HEK293 (cell line): ENCODE data around the gene SEC24C.

Experiments
- BCL11A ChIP-seq: fragments of 450-650 bp; formaldehyde crosslinking; IDR thresholded peaks from 2 replicates; pipeline ENCODE4 v1.5.1; 2016; ENCODE audit warnings: low read depth, missing biosample characterization, missing genetic modification characterization
- GLIS1 ChIP-seq: fragments of 450-650 bp; formaldehyde crosslinking; IDR thresholded peaks from 2 replicates; pipeline ENCODE4 v1.5.1; 2016; ENCODE audit warnings: missing biosample characterization, missing genetic modification characterization
- KLF8 ChIP-seq: fragments of 450-650 bp; formaldehyde crosslinking; IDR thresholded peaks from 2 replicates; pipeline ENCODE4 v1.5.1; 2016; ENCODE audit warnings: missing biosample characterization, missing genetic modification characterization
- MYNN ChIP-seq: fragments of 450-650 bp; formaldehyde crosslinking; IDR thresholded peaks from 2 replicates; pipeline ENCODE4 v1.5.1; 2016; ENCODE audit warnings: missing biosample characterization, missing genetic modification characterization, borderline replicate concordance
- OSR2 ChIP-seq: fragments of 450-650 bp; formaldehyde crosslinking; IDR thresholded peaks from 2 replicates; pipeline ENCODE4 v1.5.1; 2016; ENCODE audit warnings: missing biosample characterization, missing genetic modification characterization
- RBAK ChIP-seq: fragments of 450-650 bp; formaldehyde crosslinking; IDR thresholded peaks from 2 replicates; pipeline ENCODE4 v1.5.1; 2016; ENCODE audit warnings: missing biosample characterization, missing genetic modification characterization
- SP3 ChIP-seq: fragments of 450-650 bp; formaldehyde crosslinking; IDR thresholded peaks from 2 replicates; pipeline ENCODE4 v1.5.1; 2016; ENCODE audit warnings: missing biosample characterization, missing genetic modification characterization
- ZBTB7A ChIP-seq: fragments of 450-650 bp; formaldehyde crosslinking; IDR thresholded peaks from 2 replicates; pipeline ENCODE4 v1.5.1; 2016; ENCODE audit warnings: low read depth, missing biosample characterization, missing genetic modification characterization
- ZIC2 ChIP-seq: fragments of 450-650 bp; formaldehyde crosslinking; IDR thresholded peaks from 2 replicates; pipeline ENCODE4 v1.5.1; 2016; ENCODE audit warnings: missing biosample characterization, missing genetic modification characterization
- ZNF121 ChIP-seq: fragments of 450-650 bp; formaldehyde crosslinking; IDR thresholded peaks from 2 replicates; pipeline ENCODE4 v1.5.1; 2016; ENCODE audit warnings: missing biosample characterization, missing genetic modification characterization
- ZNF169 ChIP-seq: fragments of 450-650 bp; formaldehyde crosslinking; IDR thresholded peaks from 2 replicates; pipeline ENCODE4 v1.5.1; 2016; ENCODE audit warnings: missing biosample characterization, missing genetic modification characterization
- ZNF19 ChIP-seq: fragments of 450-650 bp; formaldehyde crosslinking; IDR thresholded peaks from 2 replicates; pipeline ENCODE4; 2016; ENCODE audit warnings: missing biosample characterization, missing genetic modification characterization, low read depth
- ZNF24 ChIP-seq: fragments of 450-650 bp; formaldehyde crosslinking; IDR thresholded peaks from 2 replicates; pipeline ENCODE4 v1.5.1; 2016; ENCODE audit warnings: missing biosample characterization, missing genetic modification characterization
- ZNF302 ChIP-seq: fragments of 450-650 bp; formaldehyde crosslinking; IDR thresholded peaks from 2 replicates; pipeline ENCODE4 v1.5.1; 2016; ENCODE audit warnings: missing biosample characterization, missing genetic modification characterization, low read depth
- ZNF350 ChIP-seq: fragments of 450-650 bp; formaldehyde crosslinking; IDR thresholded peaks from 2 replicates; pipeline ENCODE4 v1.5.0; 2017; ENCODE audit warnings: missing biosample characterization, mild to moderate bottlenecking, missing genetic modification characterization
- ZNF354C ChIP-seq: fragments of 450-650 bp; formaldehyde crosslinking; IDR thresholded peaks from 2 replicates; pipeline ENCODE4 v1.5.1; 2016; ENCODE audit warnings: missing biosample characterization, missing genetic modification characterization, low read depth, borderline replicate concordance
- ZNF391 ChIP-seq: fragments of 450-650 bp; formaldehyde crosslinking; IDR thresholded peaks from 2 replicates; pipeline ENCODE4 v1.5.1; 2016; ENCODE audit warnings: low read depth, missing biosample characterization, missing genetic modification characterization, borderline replicate concordance
- ZNF433 ChIP-seq: fragments of 450-650 bp; formaldehyde crosslinking; IDR thresholded peaks from 2 replicates; pipeline ENCODE4 v1.5.1; 2016; ENCODE audit warnings: missing biosample characterization, missing genetic modification characterization, low read depth
- ZNF529 ChIP-seq: fragments of 450-650 bp; formaldehyde crosslinking; IDR thresholded peaks from 2 replicates; pipeline ENCODE4 v1.5.1; 2017; ENCODE audit warnings: missing genetic modification characterization, missing biosample characterization; ENCODE audit not compliant: insufficient replicate concordance
- ZNF549 ChIP-seq: fragments of 450-650 bp; IDR thresholded peaks from 2 replicates; pipeline ENCODE4 v1.5.1; 2018; ENCODE audit warnings: missing biosample characterization, missing genetic modification characterization, mild to moderate bottlenecking, inconsistent platforms, moderate library complexity
- ZNF555 ChIP-seq: fragments of 450-650 bp; formaldehyde crosslinking; conservative IDR thresholded peaks from 2 replicates; pipeline ENCODE4 v1.5.1; 2017; ENCODE audit warnings: missing biosample characterization, mild to moderate bottlenecking, missing genetic modification characterization, inconsistent platforms
- ZNF558 ChIP-seq: fragments of 450-650 bp; formaldehyde crosslinking; IDR thresholded peaks from 2 replicates; pipeline ENCODE4 v1.5.1; 2016; ENCODE audit warnings: missing biosample characterization, missing genetic modification characterization
- ZNF610 ChIP-seq: fragments of 450-650 bp; formaldehyde crosslinking; IDR thresholded peaks from 2 replicates; pipeline ENCODE4 v1.5.1; 2016; ENCODE audit warnings: missing biosample characterization, missing genetic modification characterization, borderline replicate concordance
- ZNF629 ChIP-seq: fragments of 450-650 bp; formaldehyde crosslinking; IDR thresholded peaks from 2 replicates; pipeline ENCODE4 v1.5.1; 2017; ENCODE audit warnings: missing biosample characterization, missing genetic modification characterization
- ZNF670 ChIP-seq: fragments of 450-650 bp; formaldehyde crosslinking; IDR thresholded peaks from 2 replicates; pipeline ENCODE4 v1.5.1; 2016; ENCODE audit warnings: missing biosample characterization, missing genetic modification characterization, low read depth
- ZNF76 ChIP-seq: fragments of 450-650 bp; formaldehyde crosslinking; IDR thresholded peaks from 2 replicates; pipeline ENCODE4; 2016; ENCODE audit warnings: low read depth, missing biosample characterization, missing genetic modification characterization, borderline replicate concordance
- ZSCAN16 ChIP-seq: fragments of 450-650 bp; formaldehyde crosslinking; IDR thresholded peaks from 2 replicates; pipeline ENCODE4 v1.5.1; 2016; ENCODE audit warnings: missing biosample characterization, missing genetic modification characterization
- TF ChIP-seq, protein P1 (sequence below): fragments of 450-650 bp; formaldehyde crosslinking; optimal IDR thresholded peaks from 2 replicates; pipeline ENCODE3; 2016; ENCODE audit warnings: missing biosample characterization, mild to moderate bottlenecking, missing genetic modification characterization
- TF ChIP-seq, protein P2 (sequence below): fragments of 450-650 bp; formaldehyde crosslinking; IDR thresholded peaks from 2 replicates; pipeline ENCODE4 v1.5.1; 2017; ENCODE audit warnings: missing biosample characterization, missing genetic modification characterization
- TF ChIP-seq, protein P3 (sequence below): fragments of 450-650 bp; formaldehyde crosslinking; IDR thresholded peaks from 2 replicates; pipeline ENCODE4 v1.5.1; 2016; ENCODE audit warnings: missing biosample characterization, missing genetic modification characterization
- TF ChIP-seq, protein P4 (sequence below): fragments of 450-650 bp; formaldehyde crosslinking; IDR thresholded peaks from 2 replicates; pipeline ENCODE4 v1.5.1; 2016; ENCODE audit warnings: missing biosample characterization, missing genetic modification characterization, borderline replicate concordance

The SEC24C gene

DNA sequence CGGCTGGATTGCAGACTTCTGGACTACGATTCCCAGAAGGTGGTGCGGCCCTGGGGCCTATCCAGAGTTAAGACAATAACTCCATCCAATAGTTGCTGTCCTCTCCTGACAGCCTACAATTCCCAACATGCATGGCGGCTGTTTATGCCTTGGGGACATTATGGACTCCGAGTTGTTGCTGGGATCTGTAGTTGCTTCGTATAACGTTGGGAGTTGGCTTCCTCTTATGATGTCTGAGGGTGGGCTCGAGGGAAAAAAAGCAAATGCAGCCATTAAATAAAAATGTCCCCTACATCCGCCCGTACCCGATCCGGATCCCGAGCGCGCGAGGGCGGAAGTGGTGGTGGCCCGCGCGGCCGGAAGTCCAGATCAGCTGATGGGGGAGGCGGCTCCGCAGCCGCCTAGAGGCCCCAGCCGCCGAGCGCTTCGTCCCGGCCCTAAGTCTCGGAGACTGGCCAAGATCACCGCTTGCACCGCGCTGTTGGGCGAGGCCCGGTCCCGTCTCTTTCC lies 41.1 kb downstream of the SEC24C start, which contains the start of gene ZSWIM8 (continued):
- no peak for TF ChIP-seq OSR2
- no peak for TF ChIP-seq ZBTB7A (tag by site-specific recombination)
- TF ChIP-seq ZNF121 (tag by site-specific recombination), result no peak
- TF ChIP-seq ZNF670 (tag by site-specific recombination), result no peak
- TF ChIP-seq, protein P1, sequence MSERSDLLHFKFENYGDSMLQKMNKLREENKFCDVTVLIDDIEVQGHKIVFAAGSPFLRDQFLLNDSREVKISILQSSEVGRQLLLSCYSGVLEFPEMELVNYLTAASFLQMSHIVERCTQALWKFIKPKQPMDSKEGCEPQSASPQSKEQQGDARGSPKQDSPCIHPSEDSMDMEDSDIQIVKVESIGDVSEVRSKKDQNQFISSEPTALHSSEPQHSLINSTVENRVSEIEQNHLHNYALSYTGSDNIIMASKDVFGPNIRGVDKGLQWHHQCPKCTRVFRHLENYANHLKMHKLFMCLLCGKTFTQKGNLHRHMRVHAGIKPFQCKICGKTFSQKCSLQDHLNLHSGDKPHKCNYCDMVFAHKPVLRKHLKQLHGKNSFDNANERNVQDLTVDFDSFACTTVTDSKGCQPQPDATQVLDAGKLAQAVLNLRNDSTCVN (tag by site-specific recombination), result peak; percentile 48
- TF ChIP-seq ZNF391 (tag by site-specific recombination), result peak; percentile 61; the same call in 1 of the 2 replicates
- 0 out of 2 replicates have a peak, but pooled peaks have one; percentile 33 for TF ChIP-seq BCL11A
- no peak for TF ChIP-seq ZSCAN16 (tag by site-specific recombination)
- TF ChIP-seq RBAK (tag by site-specific recombination), result no peak
- TF ChIP-seq MYNN (tag by site-specific recombination), result no peak
- no peak for TF ChIP-seq ZNF19 (tag by site-specific recombination)
- TF ChIP-seq ZNF629 (tag by site-specific recombination), result peak; percentile 72
- TF ChIP-seq ZNF555, result no peak
- no peak for TF ChIP-seq ZNF350 (tag by site-specific recombination)
- TF ChIP-seq, protein P2, sequence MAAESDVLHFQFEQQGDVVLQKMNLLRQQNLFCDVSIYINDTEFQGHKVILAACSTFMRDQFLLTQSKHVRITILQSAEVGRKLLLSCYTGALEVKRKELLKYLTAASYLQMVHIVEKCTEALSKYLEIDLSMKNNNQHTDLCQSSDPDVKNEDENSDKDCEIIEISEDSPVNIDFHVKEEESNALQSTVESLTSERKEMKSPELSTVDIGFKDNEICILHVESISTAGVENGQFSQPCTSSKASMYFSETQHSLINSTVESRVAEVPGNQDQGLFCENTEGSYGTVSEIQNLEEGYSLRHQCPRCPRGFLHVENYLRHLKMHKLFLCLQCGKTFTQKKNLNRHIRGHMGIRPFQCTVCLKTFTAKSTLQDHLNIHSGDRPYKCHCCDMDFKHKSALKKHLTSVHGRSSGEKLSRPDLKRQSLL (tag by site-specific recombination), result peak; percentile 50; the same call in 1 of the 2 replicates
- peak; percentile 80 for TF ChIP-seq KLF8
- TF ChIP-seq GLIS1, result no peak
- TF ChIP-seq ZNF549 (tag by site-specific recombination), result no peak
- no peak for TF ChIP-seq ZNF433
- TF ChIP-seq ZNF302 (tag by site-specific recombination), result no peak
- no peak for TF ChIP-seq ZNF169
- TF ChIP-seq SP3 (tag by site-specific recombination), result peak; percentile 78
- TF ChIP-seq, protein P3, sequence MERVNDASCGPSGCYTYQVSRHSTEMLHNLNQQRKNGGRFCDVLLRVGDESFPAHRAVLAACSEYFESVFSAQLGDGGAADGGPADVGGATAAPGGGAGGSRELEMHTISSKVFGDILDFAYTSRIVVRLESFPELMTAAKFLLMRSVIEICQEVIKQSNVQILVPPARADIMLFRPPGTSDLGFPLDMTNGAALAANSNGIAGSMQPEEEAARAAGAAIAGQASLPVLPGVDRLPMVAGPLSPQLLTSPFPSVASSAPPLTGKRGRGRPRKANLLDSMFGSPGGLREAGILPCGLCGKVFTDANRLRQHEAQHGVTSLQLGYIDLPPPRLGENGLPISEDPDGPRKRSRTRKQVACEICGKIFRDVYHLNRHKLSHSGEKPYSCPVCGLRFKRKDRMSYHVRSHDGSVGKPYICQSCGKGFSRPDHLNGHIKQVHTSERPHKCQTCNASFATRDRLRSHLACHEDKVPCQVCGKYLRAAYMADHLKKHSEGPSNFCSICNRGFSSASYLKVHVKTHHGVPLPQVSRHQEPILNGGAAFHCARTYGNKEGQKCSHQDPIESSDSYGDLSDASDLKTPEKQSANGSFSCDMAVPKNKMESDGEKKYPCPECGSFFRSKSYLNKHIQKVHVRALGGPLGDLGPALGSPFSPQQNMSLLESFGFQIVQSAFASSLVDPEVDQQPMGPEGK (tag by site-specific recombination), result peak; percentile 73
- TF ChIP-seq ZIC2 (tag by site-specific recombination), result no peak
- no peak for TF ChIP-seq ZNF529 (tag by site-specific recombination)
- no peak for TF ChIP-seq ZNF354C (tag by site-specific recombination)
- TF ChIP-seq ZNF24, result peak; percentile 53; the same call in 1 of the 2 replicates
- peak; percentile 45; the same call in 1 of the 2 replicates for TF ChIP-seq ZNF558 (tag by site-specific recombination)
- TF ChIP-seq ZNF610 (tag by site-specific recombination), result peak; percentile 72; the same call in 1 of the 2 replicates
- peak; percentile 98 for TF ChIP-seq ZNF76 (tag by site-specific recombination)
- TF ChIP-seq, protein P4, sequence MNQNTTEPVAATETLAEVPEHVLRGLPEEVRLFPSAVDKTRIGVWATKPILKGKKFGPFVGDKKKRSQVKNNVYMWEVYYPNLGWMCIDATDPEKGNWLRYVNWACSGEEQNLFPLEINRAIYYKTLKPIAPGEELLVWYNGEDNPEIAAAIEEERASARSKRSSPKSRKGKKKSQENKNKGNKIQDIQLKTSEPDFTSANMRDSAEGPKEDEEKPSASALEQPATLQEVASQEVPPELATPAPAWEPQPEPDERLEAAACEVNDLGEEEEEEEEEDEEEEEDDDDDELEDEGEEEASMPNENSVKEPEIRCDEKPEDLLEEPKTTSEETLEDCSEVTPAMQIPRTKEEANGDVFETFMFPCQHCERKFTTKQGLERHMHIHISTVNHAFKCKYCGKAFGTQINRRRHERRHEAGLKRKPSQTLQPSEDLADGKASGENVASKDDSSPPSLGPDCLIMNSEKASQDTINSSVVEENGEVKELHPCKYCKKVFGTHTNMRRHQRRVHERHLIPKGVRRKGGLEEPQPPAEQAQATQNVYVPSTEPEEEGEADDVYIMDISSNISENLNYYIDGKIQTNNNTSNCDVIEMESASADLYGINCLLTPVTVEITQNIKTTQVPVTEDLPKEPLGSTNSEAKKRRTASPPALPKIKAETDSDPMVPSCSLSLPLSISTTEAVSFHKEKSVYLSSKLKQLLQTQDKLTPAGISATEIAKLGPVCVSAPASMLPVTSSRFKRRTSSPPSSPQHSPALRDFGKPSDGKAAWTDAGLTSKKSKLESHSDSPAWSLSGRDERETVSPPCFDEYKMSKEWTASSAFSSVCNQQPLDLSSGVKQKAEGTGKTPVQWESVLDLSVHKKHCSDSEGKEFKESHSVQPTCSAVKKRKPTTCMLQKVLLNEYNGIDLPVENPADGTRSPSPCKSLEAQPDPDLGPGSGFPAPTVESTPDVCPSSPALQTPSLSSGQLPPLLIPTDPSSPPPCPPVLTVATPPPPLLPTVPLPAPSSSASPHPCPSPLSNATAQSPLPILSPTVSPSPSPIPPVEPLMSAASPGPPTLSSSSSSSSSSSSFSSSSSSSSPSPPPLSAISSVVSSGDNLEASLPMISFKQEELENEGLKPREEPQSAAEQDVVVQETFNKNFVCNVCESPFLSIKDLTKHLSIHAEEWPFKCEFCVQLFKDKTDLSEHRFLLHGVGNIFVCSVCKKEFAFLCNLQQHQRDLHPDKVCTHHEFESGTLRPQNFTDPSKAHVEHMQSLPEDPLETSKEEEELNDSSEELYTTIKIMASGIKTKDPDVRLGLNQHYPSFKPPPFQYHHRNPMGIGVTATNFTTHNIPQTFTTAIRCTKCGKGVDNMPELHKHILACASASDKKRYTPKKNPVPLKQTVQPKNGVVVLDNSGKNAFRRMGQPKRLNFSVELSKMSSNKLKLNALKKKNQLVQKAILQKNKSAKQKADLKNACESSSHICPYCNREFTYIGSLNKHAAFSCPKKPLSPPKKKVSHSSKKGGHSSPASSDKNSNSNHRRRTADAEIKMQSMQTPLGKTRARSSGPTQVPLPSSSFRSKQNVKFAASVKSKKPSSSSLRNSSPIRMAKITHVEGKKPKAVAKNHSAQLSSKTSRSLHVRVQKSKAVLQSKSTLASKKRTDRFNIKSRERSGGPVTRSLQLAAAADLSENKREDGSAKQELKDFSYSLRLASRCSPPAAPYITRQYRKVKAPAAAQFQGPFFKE (tag by site-specific recombination), result no peak
